GM21515 (cell line): Measurements from ENCODE around the gene C19orf25.
"Not testable (repeated sequence)": the region's sequence is repeated elsewhere in the genome, so short reads cannot be mapped to it uniquely, and the experiment has no call there.

Source experiments
- ATAC-seq: cut with Tn5 transposase; IDR thresholded peaks from one replicate; pipeline ENCODE4 v1.9.1; 2021; ENCODE audit not compliant: unreplicated experiment

Gene C19orf25

DNA sequence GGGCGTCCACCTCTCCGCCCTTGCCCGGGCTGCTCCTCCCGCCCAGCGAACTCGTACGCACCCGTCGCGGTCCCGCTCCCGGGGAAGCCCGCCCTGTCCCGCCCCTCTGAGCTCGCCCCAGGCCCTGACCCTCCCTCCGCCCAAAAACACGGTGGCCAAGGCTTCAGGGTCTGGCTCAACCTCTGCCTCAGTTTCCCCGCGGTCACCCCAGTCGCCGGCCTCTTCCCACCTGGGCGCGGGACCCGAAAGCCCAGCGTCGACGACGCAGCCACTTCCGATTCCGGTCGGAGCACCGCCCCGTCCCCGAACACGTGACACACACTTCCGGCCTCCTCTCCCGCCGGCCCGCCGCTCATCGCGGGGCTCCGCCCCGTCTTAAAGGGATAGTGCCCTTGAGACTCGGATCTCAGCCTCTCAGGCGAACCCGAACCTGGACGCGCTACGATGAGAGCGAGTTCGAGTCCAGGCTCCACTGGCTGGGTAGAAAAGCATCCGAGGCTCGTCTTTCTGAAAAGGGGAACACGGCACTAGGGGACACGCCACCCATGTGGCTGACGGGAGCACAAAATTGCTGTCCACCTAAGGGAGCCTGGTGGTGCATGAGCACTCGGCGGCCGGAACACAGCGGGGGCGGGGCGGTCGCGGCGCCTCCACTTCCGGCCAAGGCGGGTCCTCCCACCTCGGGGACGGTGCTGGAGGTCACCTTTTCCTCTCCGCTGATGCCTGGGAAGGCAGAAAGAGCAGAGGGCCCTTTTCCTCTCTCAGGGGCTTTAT lies at the start of gene C19orf25:
TSS of gene C19orf25 (minus strand) at position 282 of the 774 bp plus-strand sequence. CDS start 312 bp downstream, outside the sequence.
- peak; percentile 82 for ATAC-seq

DNA sequence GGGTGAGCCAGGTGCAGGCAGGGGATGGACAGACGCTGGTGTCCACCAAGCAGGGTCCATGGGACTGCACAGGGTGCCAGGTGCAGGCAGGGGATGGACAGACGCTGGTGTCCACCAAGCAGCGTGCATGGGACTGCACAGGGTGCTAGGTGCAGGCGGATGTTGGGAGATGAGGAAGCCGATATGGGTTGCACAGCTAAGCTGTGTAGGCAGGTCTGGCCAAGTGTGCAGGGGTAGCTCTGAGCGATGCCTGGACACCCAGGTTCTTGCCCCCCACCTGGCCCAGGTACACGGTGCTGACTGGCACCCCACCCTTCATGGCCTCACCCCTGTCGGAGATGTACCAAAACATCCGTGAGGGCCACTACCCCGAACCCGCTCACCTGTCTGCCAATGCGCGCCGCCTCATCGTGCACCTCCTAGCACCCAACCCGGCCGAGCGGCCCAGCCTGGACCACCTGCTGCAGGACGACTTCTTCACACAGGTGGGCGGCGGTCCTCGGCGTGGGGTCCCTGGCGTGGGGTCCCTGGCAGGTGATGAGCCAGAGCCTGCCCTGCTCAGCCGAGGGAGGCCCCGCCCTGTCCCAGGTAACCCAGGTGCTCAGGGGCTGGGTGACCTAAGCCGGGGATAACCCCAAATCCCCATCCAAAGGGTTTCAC lies 48.8 kb upstream of the C19orf25 start:
- no peak for ATAC-seq

DNA sequence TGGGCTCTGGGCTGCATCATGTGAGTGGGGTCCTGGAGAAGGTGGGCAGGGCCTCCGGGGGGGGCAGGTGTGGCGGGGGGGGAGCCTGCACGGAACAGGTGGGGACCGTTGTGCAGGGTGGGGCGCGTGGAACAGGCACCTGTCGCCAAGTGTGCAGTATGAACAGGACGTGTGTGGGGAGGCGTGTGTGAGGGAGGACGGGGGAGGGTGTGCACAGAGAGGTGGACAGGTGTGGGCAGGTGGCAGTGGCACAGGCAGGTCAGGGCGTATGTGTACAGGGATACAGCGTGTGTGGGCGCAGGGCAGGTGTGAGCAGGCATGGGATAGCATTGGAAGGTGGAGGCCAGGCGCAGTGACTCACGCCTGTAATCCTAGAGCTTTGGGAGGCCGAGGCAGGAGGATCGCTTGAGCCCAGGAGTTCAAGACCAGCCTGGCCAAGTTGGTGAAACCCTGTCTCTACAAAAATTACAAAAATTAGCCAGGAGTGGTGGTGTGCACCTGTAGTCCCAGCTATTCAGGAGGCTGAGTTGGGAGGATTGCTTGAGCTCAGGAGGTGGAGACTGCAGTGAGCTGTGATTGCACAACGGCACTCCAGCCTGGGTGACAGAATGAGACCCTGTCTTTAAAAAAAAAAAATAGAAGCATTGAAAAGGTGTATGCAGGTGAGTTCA lies 48.1 kb upstream of the C19orf25 start:
- ATAC-seq: no peak

DNA sequence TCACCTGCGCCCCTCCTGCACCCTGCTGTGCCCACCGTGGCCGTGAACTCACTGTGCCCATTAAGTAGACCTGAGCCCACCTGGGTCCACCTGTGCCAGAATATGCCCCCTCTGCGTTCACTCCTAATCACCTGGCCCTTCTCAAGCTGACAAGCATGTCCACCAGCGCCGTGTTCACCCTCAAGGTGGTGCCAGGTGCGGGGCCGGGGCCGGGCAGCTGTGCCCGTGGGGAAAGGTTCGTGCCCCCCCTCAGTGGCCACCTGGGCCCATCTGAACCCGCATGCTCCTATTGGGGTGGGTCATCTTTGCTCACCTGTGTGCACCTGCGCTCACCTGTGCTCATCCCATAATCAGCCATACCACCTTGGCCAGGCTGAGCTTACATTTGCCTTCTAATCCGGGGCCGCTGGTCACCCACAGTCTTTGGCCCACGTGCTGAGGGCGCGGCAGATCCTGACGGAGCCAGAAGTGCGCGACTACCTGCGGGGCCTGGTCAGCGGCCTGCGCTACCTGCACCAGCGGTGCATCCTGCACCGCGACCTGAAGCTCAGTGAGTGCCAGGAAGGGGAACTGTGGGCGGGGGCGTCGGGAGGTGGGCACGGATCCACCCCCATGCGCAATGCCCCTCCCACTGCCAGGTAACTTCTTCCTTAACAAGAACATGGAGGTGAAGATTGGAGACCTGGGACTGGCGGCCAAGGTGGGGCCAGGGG lies 47.2 kb upstream of the C19orf25 start:
- ATAC-seq: no peak

DNA sequence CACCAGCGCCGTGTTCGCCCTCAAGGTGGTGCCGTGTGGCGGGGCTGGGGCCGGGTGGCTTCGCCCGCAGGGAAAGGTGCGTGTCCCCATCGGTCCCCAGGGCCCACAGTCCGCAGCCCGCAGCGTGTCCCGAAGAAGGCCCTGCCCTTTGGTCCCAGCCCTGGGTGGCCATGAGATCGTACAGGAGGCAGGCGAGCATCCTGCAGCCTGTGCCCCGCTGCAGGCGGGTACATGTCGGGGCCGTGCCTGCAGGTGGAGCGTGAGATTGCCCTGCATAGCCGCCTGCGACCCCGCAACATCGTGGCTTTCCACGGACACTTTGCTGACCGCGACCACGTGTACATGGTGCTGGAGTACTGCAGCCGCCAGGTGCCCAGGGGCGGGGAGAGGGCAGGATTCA lies 46.3 kb upstream of the C19orf25 start:
- ATAC-seq: no peak

DNA sequence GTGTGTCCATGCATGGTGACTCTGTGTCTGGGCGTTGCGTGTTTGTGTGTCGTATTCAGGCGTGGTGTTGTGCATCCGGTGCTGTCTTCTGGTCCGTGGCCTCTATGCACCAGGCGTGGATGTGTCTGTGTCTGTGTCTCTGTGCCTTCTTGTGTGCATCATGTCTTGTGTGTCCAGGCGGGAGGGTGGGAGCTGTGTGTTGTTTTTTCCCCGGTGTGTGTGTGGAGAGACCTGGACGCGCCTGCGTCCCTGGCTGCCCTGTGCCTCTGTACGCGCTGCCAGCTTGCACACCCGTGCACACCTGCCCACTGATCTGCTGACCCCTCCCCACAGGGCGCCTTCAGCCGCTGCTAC lies 45.9 kb upstream of the C19orf25 start:
- no peak for ATAC-seq

DNA sequence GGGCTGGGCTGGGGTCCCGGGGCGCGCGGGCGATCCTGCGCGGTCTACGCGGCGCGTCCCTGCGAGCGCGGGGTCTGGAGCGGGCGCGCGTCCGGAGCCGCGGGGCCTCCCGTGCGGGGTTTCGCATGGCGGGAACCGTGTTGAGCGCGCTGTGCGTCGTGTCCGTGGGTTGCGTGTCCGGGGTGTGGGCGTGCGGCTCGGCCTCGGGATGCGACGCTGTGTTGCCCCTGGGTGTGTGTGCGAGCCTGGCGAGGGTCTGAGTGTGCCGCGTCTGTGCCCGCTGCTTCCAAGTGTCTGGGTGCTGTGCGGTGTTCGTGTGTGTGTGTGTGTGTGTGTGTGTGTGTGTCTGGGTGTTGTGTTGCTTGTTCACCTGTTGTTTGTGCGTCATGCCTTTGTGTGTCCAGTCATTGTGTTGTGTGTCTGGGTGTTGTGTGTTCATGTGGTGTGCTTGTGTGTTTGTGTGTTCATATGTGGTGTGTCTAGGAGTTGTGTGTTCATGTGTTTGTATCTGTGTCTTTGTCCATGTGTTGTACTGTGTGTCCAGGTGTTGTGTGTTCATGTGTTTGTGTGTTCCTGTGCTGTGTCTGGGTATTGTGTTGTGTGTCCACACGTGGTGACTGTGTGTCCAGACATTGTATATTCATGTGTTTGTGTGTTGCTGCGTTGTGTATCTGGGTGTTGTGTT lies 45.4 kb upstream of the C19orf25 start:
- no peak for ATAC-seq

DNA sequence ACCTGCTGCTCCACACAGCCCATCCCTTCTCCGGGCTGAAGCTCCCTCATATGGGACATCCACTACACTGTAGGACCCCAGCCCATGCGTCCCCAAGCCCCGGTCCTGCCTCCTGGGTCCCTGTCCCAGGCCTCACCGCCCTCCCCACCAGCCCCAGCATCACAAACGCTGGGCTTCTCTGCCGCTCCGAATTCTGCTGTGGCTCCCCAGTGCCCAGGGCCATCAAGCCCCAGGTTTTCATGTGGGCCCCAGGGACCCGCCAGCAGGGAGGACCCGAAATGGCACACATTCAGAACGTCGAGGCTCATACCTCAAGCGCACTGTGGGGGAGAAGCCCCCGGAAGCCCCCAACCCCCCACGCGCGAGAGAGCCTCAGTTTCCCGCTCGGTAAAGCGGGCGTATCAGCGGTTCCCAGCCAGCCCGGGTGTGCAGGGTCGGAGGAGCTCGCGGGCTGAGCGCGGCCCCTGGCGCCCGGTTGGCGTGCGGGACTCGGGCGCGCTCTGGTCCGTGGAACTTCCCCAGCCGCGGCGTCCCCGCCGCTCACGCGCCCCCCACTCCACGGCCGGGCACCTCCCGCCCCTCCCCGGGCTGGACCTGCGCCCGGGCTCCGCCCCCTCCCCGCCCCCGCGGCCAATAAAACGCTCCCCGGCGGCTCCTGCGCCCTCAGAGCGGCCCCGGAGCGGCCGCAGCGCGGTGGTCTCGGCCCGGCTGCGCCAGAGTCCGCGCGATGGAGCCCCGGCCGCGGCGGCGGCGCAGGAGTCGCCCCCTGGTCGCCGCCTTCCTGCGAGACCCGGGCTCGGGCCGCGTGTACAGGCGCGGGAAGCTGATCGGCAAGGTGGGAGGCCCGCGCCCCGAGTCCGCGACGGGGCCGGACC lies 44.6 kb upstream of the C19orf25 start, which contains the start of gene PLK5:
TSS of gene PLK5 (plus strand) at position 666 of the 875 bp plus-strand sequence. CDS start 2,920 bp downstream, outside the sequence.
- no peak for ATAC-seq

DNA sequence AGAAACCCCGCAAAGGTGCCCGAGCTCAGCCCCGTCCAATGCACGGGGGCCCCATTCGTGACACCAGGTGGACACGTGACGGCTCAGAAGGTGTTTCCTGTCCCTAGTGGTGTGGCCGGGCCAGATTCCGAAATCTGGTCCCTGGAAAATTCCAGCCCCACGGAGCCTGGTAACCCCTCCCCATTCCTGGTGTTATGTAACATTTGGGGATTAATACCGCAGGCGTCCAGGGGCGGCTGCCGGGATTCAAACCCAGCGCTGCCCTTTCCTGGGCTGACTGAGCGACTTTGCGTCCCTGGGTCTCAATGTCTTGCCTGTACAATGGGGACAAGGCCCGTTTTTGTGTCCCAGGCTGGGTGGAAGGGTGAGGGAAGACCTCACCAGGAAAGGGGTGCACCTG lies 43.8 kb upstream of the C19orf25 start:
- no peak for ATAC-seq

DNA sequence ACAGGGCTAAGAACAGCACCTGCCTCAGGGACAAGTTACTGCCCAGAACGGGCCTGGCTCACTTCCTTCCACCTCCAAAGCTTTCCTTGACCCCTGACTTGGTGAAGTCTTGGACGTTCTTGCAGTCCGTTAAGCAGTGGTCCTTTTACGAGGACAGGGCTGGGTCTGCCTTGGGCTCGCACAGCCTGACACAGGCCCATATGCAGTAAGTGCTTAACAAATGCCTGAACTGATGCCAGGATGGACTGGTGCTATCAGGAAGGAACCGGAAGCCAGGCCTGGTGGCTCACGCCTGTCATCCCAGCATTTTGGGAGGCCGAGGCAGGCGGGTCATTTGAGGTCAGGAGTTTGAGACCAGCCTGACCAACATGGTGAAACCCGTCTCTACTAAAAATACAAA lies 43.0 kb upstream of the C19orf25 start:
- no peak for ATAC-seq

DNA sequence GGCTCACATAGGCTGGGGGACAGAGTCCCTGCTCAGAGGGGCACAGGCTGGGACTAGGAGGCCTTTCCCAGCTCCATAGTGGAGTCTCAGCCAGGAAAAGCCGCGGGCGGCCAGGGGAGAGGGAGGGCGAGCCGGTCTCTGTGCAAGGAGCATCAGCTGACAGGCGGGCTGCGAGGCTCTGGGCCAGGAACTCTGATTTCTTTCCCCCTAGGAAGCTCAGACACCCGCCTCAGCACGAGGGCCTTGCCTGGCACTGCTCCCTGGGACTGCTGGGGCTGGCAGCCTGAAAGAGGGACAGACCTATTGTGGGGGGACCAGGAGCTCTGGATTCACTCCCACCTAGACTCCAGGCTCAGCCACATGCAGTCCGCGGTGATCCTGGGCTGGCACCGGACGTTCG lies 42.6 kb upstream of the C19orf25 start:
- ATAC-seq: no peak

DNA sequence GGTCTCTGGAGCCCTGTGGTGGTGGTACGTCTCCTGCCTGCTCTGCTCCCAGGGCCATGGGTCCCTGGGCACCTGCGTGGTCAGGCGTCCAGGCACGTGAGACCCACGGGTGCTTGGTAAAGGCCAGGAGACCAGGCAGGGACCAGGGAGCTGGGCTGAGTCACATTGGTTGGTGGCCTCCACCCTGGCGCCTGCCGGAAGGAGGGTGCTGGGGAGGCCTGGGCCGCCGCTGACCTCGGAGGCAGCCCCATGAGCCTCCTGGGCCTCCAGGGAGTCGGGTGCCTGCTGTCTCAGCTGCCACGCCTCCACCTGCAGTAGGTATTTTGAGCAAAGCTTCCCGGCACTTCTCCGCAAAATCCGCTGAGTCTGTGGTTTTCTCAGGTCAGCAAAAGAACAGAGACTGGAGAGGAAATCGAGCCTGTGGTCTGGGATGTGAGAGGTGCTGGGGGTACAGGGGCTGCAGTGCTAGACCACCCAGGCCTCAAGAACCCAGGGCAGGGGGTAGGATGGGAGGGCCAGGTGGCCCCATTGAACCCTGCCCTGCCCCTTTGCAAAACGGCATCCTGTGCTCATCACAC lies 41.3 kb upstream of the C19orf25 start:
- no peak for ATAC-seq

DNA sequence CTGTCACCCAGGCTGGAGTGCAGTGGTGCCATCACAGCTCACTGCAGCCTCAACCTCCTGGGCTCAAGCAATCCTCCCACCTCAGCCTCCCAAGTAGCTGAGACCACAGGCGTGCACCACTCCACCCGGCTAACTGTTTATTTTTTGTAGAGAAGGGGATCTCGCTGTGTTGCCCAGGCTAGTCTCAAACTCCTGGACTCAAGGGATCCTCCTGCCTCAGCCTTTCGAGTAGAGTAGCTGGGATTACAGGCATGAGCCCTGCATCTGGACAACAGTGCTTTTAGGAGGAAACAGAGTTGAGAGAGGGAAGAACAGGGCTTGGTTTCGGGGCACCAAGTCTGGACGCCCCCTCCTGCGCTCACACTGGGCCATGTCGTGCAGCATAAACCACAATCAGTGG lies 40.8 kb upstream of the C19orf25 start:
- ATAC-seq: not testable (repeated sequence)

DNA sequence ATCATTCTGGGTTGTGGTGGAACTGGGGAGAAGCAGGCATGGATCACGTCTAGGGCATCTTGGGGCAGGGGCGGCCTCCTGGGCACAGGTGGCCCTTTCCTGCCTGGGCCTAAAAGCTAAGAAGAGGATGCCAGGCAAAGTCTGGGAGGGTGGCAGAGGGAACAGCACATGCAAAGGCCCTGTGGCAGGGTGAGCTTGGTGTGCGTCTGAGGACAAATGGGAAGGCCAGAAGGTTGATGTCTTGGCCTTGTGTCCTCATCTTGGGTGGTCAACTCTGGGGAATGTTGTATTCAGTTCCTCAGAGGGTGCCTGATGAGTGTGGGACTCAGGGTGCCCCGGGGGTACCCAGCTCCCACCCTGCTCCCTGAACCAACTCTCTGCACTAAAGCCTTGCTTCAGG lies 39.5 kb upstream of the C19orf25 start:
- ATAC-seq: no peak

DNA sequence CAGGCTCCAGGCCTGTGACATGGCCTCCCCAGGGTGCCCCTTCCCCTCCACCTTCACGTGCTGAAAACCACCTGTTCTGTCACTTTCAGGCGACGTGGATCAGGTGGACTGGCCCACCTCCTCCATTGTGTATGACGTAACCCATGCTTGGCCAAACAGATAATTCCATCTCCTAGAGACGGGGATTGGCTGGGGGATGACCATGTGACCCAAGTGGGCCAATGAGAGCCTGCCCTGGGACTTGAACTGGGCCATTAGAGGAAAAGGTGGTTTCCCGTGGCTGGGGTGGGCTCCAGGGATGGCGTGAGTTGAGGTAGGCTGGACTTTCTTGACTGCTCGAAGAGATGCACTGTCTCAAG lies 37.4 kb upstream of the C19orf25 start:
- no peak for ATAC-seq

DNA sequence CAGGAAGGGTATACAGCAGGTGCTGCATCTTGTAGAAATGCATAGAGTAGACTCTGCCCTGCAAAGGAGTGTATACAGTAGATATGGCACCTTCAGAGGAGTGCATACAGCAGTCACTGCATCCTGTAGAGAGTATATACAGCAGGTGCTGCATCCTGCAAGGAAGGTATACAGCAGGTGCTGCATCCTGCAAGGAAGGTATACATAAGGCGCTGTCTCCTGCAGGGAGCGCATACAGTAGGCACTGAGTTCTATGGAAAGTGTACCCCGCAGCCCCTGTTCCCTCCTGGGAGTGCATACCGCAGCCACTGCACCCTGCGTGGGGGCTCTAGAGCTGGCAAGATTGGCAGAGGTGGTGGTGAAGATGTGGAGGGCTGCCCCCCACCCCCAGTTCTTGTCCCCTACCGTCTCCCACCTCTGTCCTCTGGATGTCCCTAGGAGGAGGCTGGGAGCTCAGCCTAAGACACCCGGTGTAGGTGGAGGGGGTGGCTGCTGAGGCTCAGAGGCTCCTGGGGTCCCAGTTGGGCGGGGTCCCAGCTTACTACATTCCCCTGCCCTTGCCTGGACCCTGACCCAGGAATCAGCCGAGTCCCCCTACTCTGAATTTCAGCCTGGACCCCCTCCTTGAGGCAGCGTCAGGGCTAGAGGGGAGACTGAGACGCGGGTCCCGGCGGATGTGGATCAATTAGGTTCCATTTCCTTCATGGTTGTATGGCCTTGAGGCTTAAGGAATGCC lies 36.1 kb upstream of the C19orf25 start:
- no peak for ATAC-seq

DNA sequence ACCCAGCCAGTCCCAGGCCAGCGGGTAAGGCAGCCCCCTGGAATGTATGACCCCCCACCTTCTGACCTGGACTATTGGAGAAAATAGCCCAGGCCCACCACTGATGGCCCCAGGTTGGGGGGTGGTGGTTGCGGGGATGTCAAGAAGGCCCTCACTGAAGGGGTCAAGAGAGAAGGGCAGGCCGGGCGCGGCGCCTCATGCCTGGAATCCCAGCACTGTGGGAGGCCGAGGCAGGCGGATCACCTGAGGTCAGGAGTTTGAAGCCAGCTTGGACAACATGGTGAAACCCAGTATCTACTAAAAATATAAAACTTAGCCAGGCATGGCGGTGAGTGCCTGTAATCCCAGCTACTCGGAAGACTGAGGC lies 35.3 kb upstream of the C19orf25 start:
- no peak for ATAC-seq

DNA sequence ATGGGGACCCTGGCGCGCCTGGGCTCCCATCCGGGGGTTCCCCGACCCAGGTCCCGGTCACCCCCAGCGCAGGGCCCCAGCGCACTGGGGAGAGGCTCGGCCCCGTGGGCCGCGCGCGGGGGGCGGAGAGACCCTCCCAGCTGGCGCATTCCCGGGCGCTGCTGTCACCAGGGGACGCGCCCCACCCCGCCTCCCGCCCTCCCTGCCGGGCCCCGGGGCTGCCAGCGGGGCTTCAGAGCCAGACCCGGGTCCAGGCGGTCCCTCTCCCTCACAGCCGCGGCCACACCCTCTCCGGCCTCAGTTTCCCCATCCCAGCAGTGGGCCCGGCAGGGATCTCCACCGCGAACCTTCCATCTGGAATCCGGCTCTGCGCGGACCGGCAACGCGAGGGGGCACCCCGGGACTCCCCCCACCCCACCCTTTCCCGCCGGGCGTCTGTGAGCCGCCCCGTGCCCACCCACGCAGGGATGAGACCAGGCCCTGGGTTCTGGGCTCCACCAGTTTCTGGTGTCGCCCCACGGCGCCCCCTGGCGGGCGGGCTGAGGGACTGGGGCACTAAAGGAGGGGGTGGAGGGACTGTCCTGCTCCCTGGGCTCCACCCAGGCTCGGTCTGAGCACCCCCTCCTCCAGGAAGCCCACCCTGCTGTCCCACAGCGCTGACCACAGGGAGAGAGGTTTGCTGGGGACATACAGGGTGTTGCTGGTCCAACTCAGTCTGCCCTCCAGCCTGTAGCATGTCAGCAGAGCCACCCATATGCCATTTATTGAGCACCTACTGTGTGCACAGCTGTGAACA lies 34.7 kb upstream of the C19orf25 start:
- no peak for ATAC-seq
